Skeletal muscle tissue (tissue), 4 donors: ENCODE results near the gene ROBO4. TPM values are rescaled to one million over a fixed set of nuclear protein-coding genes. Genes with fewer than 3 reads are reported as not detected.

Experiments
- H3K27ac ChIP-seq: one replicate; pipeline ENCODE4 v1.7.0; 2013; ENCODE audit warnings: mild to moderate bottlenecking, low read depth, low read length, inconsistent platforms
- H3K27me3 ChIP-seq, 3 donors: one replicate each; pipeline ENCODE4 v1.7.0; 2013; ENCODE audit warnings: low read length in 3 of 3; ENCODE audit not compliant: control insufficient read depth in 3 of 3, insufficient read depth in 3 of 3
- H3K36me3 ChIP-seq, 3 donors: one replicate each; pipeline ENCODE4 v1.7.0; 2013; ENCODE audit warnings: low read length in 3 of 3; ENCODE audit not compliant: control insufficient read depth in 3 of 3, insufficient read depth in 3 of 3
- H3K4me1 ChIP-seq, 3 donors: one replicate each; pipeline ENCODE4 v1.7.0; 2013; ENCODE audit warnings: low read length in 3 of 3, mild to moderate bottlenecking in 3 of 3; ENCODE audit not compliant: control insufficient read depth in 3 of 3, insufficient read depth in 3 of 3
- H3K4me3 ChIP-seq, 3 donors: one replicate each; pipeline ENCODE4 v1.7.0; 2013; ENCODE audit warnings: low read length in 3 of 3
- H3K9ac ChIP-seq, 3 donors: one replicate each; pipeline ENCODE4 v1.7.0; 2013; ENCODE audit warnings: low read length in 3 of 3, mild to moderate bottlenecking in 3 of 3, moderate library complexity in 2 of 3, low read depth in 1 of 3
- H3K9me3 ChIP-seq, 3 donors: one replicate each; pipeline ENCODE4 v1.7.0; 2013; ENCODE audit warnings: low read length in 3 of 3; ENCODE audit not compliant: control insufficient read depth in 3 of 3
- total RNA-seq: library from RNA; depleted of rRNA; stranded (reverse); fragments of >200 nt; gene quantifications from one replicate; pipeline ENCODE4 v1.2.3, GENCODE V29; 2014
- donor health status: Osteomylitis.

The ROBO4 gene
- total RNA-seq, 1 donor from 2014 or later = 14.1 TPM

- Histone ChIP-seq H3K9ac (no peak overlapping the region), H3K4me3 (no peak overlapping the region), H3K27me3 (peaks cover 2 to 27% (median 16%) of the 10 kb centered on the region in 3 donors), H3K36me3 (no peaks in the 10 kb centered on the region), H3K4me1 (peaks cover 2 to 7% (median 3%) of the 10 kb centered on the region in 3 donors), H3K27ac (no peak overlapping the region), H3K9me3 (no peaks in the 10 kb centered on the region)
Measured at GRCh38 chr11:124919898-124920297, 22.2 kb upstream of the ROBO4 start.

GRCh38 chr11:124918950-124919349 lies 21.3 kb upstream of the ROBO4 start, which contains the start of gene HEPN1:
Gene HEPN1, plus strand, starts transcription at chr11:124919250.
- H3K36me3 ChIP-seq = no peaks in the 10 kb centered on the region
- peaks cover 2 to 27% (median 16%) of the 10 kb centered on the region in 3 donors for H3K27me3 ChIP-seq
- no peak within 1 kb of the TSS for H3K4me3 ChIP-seq
- H3K27ac ChIP-seq = no peak within 1 kb of the TSS
- H3K9me3 ChIP-seq = no peaks in the 10 kb centered on the region
- peaks cover 2 to 7% (median 3%) of the 10 kb centered on the region in 3 donors for H3K4me1 ChIP-seq
- no peak within 1 kb of the TSS for H3K9ac ChIP-seq

- H3K36me3 ChIP-seq = no peaks in the 10 kb centered on the region
- H3K27ac ChIP-seq = no peak overlapping the region
- peaks cover 0 to under 1% (median 0%) of the 10 kb centered on the region in 3 donors for H3K9me3 ChIP-seq
Measured at GRCh38 chr11:124917115-124917637, 19.5 kb upstream of the ROBO4 start.

GRCh38 chr11:124916370-124916710 lies 18.7 kb upstream of the ROBO4 start:
- Histone ChIP-seq H3K9ac (no peak overlapping the region), H3K36me3 (no peaks in the 10 kb centered on the region), H3K27me3 (peaks cover 0 to 14% (median 2%) of the 10 kb centered on the region in 3 donors), H3K4me1 (peaks cover 2 to 7% (median 3%) of the 10 kb centered on the region in 3 donors), H3K4me3 (no peak overlapping the region), H3K9me3 (peaks cover 0 to 2% (median 0%) of the 10 kb centered on the region in 3 donors), H3K27ac (no peak overlapping the region)

More at GRCh38 chr11:124917115-124917637, 19.5 kb upstream of the ROBO4 start:
- Histone ChIP-seq H3K27me3 (peaks cover 0 to 21% (median 8%) of the 10 kb centered on the region in 3 donors), H3K4me3 (no peak overlapping the region), H3K9ac (no peak overlapping the region), H3K4me1 (peaks cover 2 to 7% (median 3%) of the 10 kb centered on the region in 3 donors)

GRCh38 chr11:124915541-124916369 lies 18.1 kb upstream of the ROBO4 start:
- H3K9ac ChIP-seq = no peak overlapping the region
- no peak overlapping the region for H3K27ac ChIP-seq
- no peaks in the 10 kb centered on the region for H3K36me3 ChIP-seq
- H3K9me3 ChIP-seq = peaks cover 0 to 2% (median 0%) of the 10 kb centered on the region in 3 donors
- H3K4me1 ChIP-seq = peaks cover 1 to 6% (median 3%) of the 10 kb centered on the region in 3 donors
- no peak overlapping the region for H3K4me3 ChIP-seq
- peaks cover 0 to 9% (median 2%) of the 10 kb centered on the region in 3 donors for H3K27me3 ChIP-seq

- no peak overlapping the region for H3K27ac ChIP-seq
Measured at GRCh38 chr11:124902616-124903015, 5.0 kb upstream of the ROBO4 start.

GRCh38 chr11:124900464-124900863 lies 2.8 kb upstream of the ROBO4 start:
- H3K9me3 ChIP-seq = no peaks in the 10 kb centered on the region
- peaks cover 31 to 37% (median 32%) of the 10 kb centered on the region in 3 donors for H3K4me1 ChIP-seq
- H3K36me3 ChIP-seq = no peaks in the 10 kb centered on the region
- H3K9ac ChIP-seq = no peak overlapping the region
- H3K4me3 ChIP-seq = no peak overlapping the region
- H3K27ac ChIP-seq = peak overlapping the region; percentile 83
- peaks cover 0 to 4% (median 3%) of the 10 kb centered on the region in 3 donors for H3K27me3 ChIP-seq

More at GRCh38 chr11:124902616-124903015, 5.0 kb upstream of the ROBO4 start:
- peaks cover 22 to 26% (median 25%) of the 10 kb centered on the region in 3 donors for H3K4me1 ChIP-seq
- no peaks in the 10 kb centered on the region for H3K9me3 ChIP-seq
- peaks cover 0 to 4% (median 3%) of the 10 kb centered on the region in 3 donors for H3K27me3 ChIP-seq
- no peak overlapping the region for H3K4me3 ChIP-seq
- no peak overlapping the region for H3K9ac ChIP-seq
- no peaks in the 10 kb centered on the region for H3K36me3 ChIP-seq

- H3K9me3 ChIP-seq = no peaks in the 10 kb centered on the region
- no peak overlapping the region for H3K4me3 ChIP-seq
- peaks cover 34 to 41% (median 37%) of the 10 kb centered on the region in 3 donors for H3K4me1 ChIP-seq
- peaks cover 0 to 4% (median 3%) of the 10 kb centered on the region in 3 donors for H3K27me3 ChIP-seq
- peak overlapping the region; percentile 83 for H3K27ac ChIP-seq
- H3K36me3 ChIP-seq = peaks cover 0 to 2% (median 0%) of the 10 kb centered on the region in 3 donors
- peak overlapping the region in 1 of 3 donors; percentile 8 for H3K9ac ChIP-seq
Measured at GRCh38 chr11:124899383-124900145, 1.9 kb upstream of the ROBO4 start.

- Histone ChIP-seq H3K4me3 (no peak overlapping the region), H3K4me1 (peaks cover 42 to 44% (median 44%) of the 10 kb centered on the region in 3 donors), H3K9ac (peak overlapping the region in 1 of 3 donors; percentile 13), H3K9me3 (no peaks in the 10 kb centered on the region), H3K27me3 (peaks cover 0 to 4% (median 3%) of the 10 kb centered on the region in 3 donors), H3K36me3 (peaks cover 0 to 5% (median 0%) of the 10 kb centered on the region in 3 donors), H3K27ac (peak overlapping the region; percentile 83)
Measured at GRCh38 chr11:124898711-124899110, 1.0 kb upstream of the ROBO4 start.
